ENCODE data around the gene PIGS.

GRCh38 chr17:28575126-28575795 is 3.9 kb upstream of the PIGS start:
- no peak for TF ChIP-seq EZH2 (IDR thresholded peaks at IDR 0.05; ENCODE audit: insufficient read depth, poor library complexity, severe bottlenecking)
- TF ChIP-seq EZH2phosphoT487 (IDR thresholded peaks at IDR 0.05; ENCODE audit: insufficient read depth, low read depth) = no peak
